ENCODE measurements around the gene ADIPOQ.
"Not testable (repeated sequence)": the region's sequence is repeated elsewhere in the genome, so short reads cannot be mapped to it uniquely, and the experiment has no call there.

Gene ADIPOQ

GRCh38 chr3:186882881-186883685 lies 40.6 kb downstream of the ADIPOQ start:
- Mint-ChIP-seq H3K9me3 (peaks cover 5% of the 10 kb centered on the region), H3K27ac (ENCODE audit: low read depth) (no peak overlapping the region), H3K27me3 (no peaks in the 10 kb centered on the region), H3K4me1 (peaks cover 39% of the 10 kb centered on the region), H3K36me3 (ENCODE audit: insufficient read depth) (peaks cover 3% of the 10 kb centered on the region), H3K4me3 (peak overlapping the region; percentile 36)
- no peak for ATAC-seq (replicated peaks; ENCODE audit: extremely low read depth, poor library complexity, severe bottlenecking)
- no peak for DNase-seq (ENCODE audit: low spot score in 2 of 2)

GRCh38 chr3:186883686-186884058 lies 41.2 kb downstream of the ADIPOQ start:
- Mint-ChIP-seq H3K27me3 (no peaks in the 10 kb centered on the region), H3K9me3 (peaks cover 5% of the 10 kb centered on the region), H3K27ac (ENCODE audit: low read depth) (no peak overlapping the region), H3K36me3 (ENCODE audit: insufficient read depth) (peaks cover 3% of the 10 kb centered on the region), H3K4me3 (peak overlapping the region; percentile 36), H3K4me1 (peaks cover 39% of the 10 kb centered on the region)
- DNase-seq (ENCODE audit: low spot score in 2 of 2) (no peak), ATAC-seq (replicated peaks; ENCODE audit: extremely low read depth, poor library complexity, severe bottlenecking) (no peak)

GRCh38 chr3:186884868-186885267 lies 42.4 kb downstream of the ADIPOQ start:
- H3K9me3 Mint-ChIP-seq; H3K36me3 Mint-ChIP-seq (ENCODE audit: insufficient read depth); H3K27ac Mint-ChIP-seq (ENCODE audit: low read depth); DNase-seq (ENCODE audit: low spot score in 2 of 2); ATAC-seq (replicated peaks; ENCODE audit: extremely low read depth, poor library complexity, severe bottlenecking); H3K27me3 Mint-ChIP-seq; H3K4me3 Mint-ChIP-seq: not testable (repeated sequence)
- peaks cover 32% of the 10 kb centered on the region for H3K4me1 Mint-ChIP-seq

- Mint-ChIP-seq H3K36me3 (ENCODE audit: insufficient read depth) (peaks cover 2% of the 10 kb centered on the region), H3K27ac (ENCODE audit: low read depth) (no peak overlapping the region), H3K27me3 (no peaks in the 10 kb centered on the region), H3K4me1 (peaks cover 21% of the 10 kb centered on the region), H3K9me3 (peaks cover 5% of the 10 kb centered on the region), H3K4me3 (no peak overlapping the region)
- no peak for ATAC-seq (replicated peaks; ENCODE audit: extremely low read depth, poor library complexity, severe bottlenecking)
- DNase-seq (ENCODE audit: low spot score in 2 of 2) = no peak
Measured at GRCh38 chr3:186886202-186886981, 43.9 kb downstream of the ADIPOQ start.

- not testable (repeated sequence) for H3K36me3 Mint-ChIP-seq (ENCODE audit: insufficient read depth); ATAC-seq (replicated peaks; ENCODE audit: extremely low read depth, poor library complexity, severe bottlenecking); H3K27ac Mint-ChIP-seq (ENCODE audit: low read depth); H3K27me3 Mint-ChIP-seq; H3K4me3 Mint-ChIP-seq; DNase-seq (ENCODE audit: low spot score in 2 of 2); H3K9me3 Mint-ChIP-seq
- H3K4me1 Mint-ChIP-seq = peaks cover 13% of the 10 kb centered on the region
Measured at GRCh38 chr3:186887507-186887938, 45.0 kb downstream of the ADIPOQ start.

GRCh38 chr3:186888569-186888968 lies 46.1 kb downstream of the ADIPOQ start:
- H3K27me3 Mint-ChIP-seq = no peaks in the 10 kb centered on the region
- H3K4me1 Mint-ChIP-seq = peaks cover 3% of the 10 kb centered on the region
- no peak overlapping the region for H3K4me3 Mint-ChIP-seq
- H3K27ac Mint-ChIP-seq (ENCODE audit: low read depth) = no peak overlapping the region
- ATAC-seq (replicated peaks; ENCODE audit: extremely low read depth, poor library complexity, severe bottlenecking) (no peak), DNase-seq (ENCODE audit: low spot score in 2 of 2) (no peak)
- peaks cover 2% of the 10 kb centered on the region for H3K36me3 Mint-ChIP-seq (ENCODE audit: insufficient read depth)
- H3K9me3 Mint-ChIP-seq = no peaks in the 10 kb centered on the region

GRCh38 chr3:186889698-186890097 lies 47.2 kb downstream of the ADIPOQ start:
- H3K9me3 Mint-ChIP-seq; DNase-seq (ENCODE audit: low spot score in 2 of 2); H3K36me3 Mint-ChIP-seq (ENCODE audit: insufficient read depth); ATAC-seq (replicated peaks; ENCODE audit: extremely low read depth, poor library complexity, severe bottlenecking); H3K27ac Mint-ChIP-seq (ENCODE audit: low read depth); H3K4me1 Mint-ChIP-seq; H3K27me3 Mint-ChIP-seq; H3K4me3 Mint-ChIP-seq: not testable (repeated sequence)

GRCh38 chr3:186890911-186891310 lies 48.4 kb downstream of the ADIPOQ start:
- DNase-seq (ENCODE audit: low spot score in 2 of 2) (no peak), ATAC-seq (replicated peaks; ENCODE audit: extremely low read depth, poor library complexity, severe bottlenecking) (no peak)
- Mint-ChIP-seq H3K4me3 (no peak overlapping the region), H3K27ac (ENCODE audit: low read depth) (no peak overlapping the region), H3K36me3 (ENCODE audit: insufficient read depth) (peaks cover 2% of the 10 kb centered on the region), H3K27me3 (no peaks in the 10 kb centered on the region), H3K4me1 (no peaks in the 10 kb centered on the region), H3K9me3 (no peaks in the 10 kb centered on the region)

GRCh38 chr3:186893071-186893470 lies 50.6 kb downstream of the ADIPOQ start:
- not testable (repeated sequence) for H3K27me3 Mint-ChIP-seq; H3K4me3 Mint-ChIP-seq; H3K36me3 Mint-ChIP-seq (ENCODE audit: insufficient read depth); H3K9me3 Mint-ChIP-seq; ATAC-seq (replicated peaks; ENCODE audit: extremely low read depth, poor library complexity, severe bottlenecking); H3K27ac Mint-ChIP-seq (ENCODE audit: low read depth); H3K4me1 Mint-ChIP-seq; DNase-seq (ENCODE audit: low spot score in 2 of 2)

- no peak overlapping the region for H3K27ac Mint-ChIP-seq (ENCODE audit: low read depth)
- H3K4me1 Mint-ChIP-seq = peaks cover 7% of the 10 kb centered on the region
- ATAC-seq (replicated peaks; ENCODE audit: extremely low read depth, poor library complexity, severe bottlenecking) = no peak
- H3K9me3 Mint-ChIP-seq = no peaks in the 10 kb centered on the region
- H3K27me3 Mint-ChIP-seq = no peaks in the 10 kb centered on the region
- H3K36me3 Mint-ChIP-seq (ENCODE audit: insufficient read depth) = no peaks in the 10 kb centered on the region
- DNase-seq (ENCODE audit: low spot score in 2 of 2) = no peak
- H3K4me3 Mint-ChIP-seq = no peak overlapping the region
Measured at GRCh38 chr3:186895406-186895805, 52.9 kb downstream of the ADIPOQ start.

GRCh38 chr3:186896006-186896405 lies 53.5 kb downstream of the ADIPOQ start:
- Mint-ChIP-seq H3K4me1 (peaks cover 7% of the 10 kb centered on the region), H3K36me3 (ENCODE audit: insufficient read depth) (no peaks in the 10 kb centered on the region), H3K4me3 (no peak overlapping the region), H3K27me3 (no peaks in the 10 kb centered on the region), H3K27ac (ENCODE audit: low read depth) (no peak overlapping the region), H3K9me3 (no peaks in the 10 kb centered on the region)
- DNase-seq (ENCODE audit: low spot score in 2 of 2) (no peak), ATAC-seq (replicated peaks; ENCODE audit: extremely low read depth, poor library complexity, severe bottlenecking) (no peak)

GRCh38 chr3:186896875-186897274 lies 54.4 kb downstream of the ADIPOQ start:
- H3K9me3 Mint-ChIP-seq = no peaks in the 10 kb centered on the region
- peaks cover 7% of the 10 kb centered on the region for H3K4me1 Mint-ChIP-seq
- ATAC-seq (replicated peaks; ENCODE audit: extremely low read depth, poor library complexity, severe bottlenecking) = no peak
- no peak for DNase-seq (ENCODE audit: low spot score in 2 of 2)
- H3K27ac Mint-ChIP-seq (ENCODE audit: low read depth) = no peak overlapping the region
- no peak overlapping the region for H3K4me3 Mint-ChIP-seq
- H3K36me3 Mint-ChIP-seq (ENCODE audit: insufficient read depth) = no peaks in the 10 kb centered on the region
- H3K27me3 Mint-ChIP-seq = no peaks in the 10 kb centered on the region

Measured in central memory CD8-positive, alpha-beta T cell (primary cell).